Measurements from ENCODE around the gene LGALS8. TPM values are rescaled to one million over a fixed set of nuclear protein-coding genes. Genes with fewer than 3 reads are reported as not detected.

The LGALS8 gene
- total and polyA plus RNA-seq, 2 of the 4 experiments (the other 2 are of a cell fraction), result 41.3 to 57.7 TPM

DNA sequence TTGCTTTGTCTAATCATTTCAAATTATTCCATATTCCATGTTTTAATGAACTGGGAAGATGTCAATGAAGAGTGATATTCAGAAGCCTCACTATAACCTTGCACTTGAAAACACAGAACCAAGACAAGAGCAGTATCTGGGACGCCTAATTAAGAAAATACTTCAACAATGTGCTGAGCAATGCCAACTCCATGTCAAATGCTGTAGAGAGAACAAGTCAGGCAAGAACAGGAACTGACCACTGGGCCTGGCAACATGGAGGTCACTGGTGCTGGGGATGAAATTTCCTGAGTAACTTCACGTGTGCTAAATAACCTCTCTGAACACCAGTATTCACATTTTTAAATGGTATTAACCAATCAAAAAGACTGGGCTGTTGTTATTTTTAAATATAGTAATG lies 57.7 kb downstream of the LGALS8 start:
- Histone ChIP-seq H3K27me3 (ENCODE audit: control insufficient read depth, insufficient read depth, low read length) (no peaks in the 10 kb centered on the region), H3K14ac (replicated peaks; ENCODE audit: low read depth, low read length) (no peak overlapping the region), H3K4me3 (ENCODE audit: insufficient read depth, low read depth, low read length) (no peak overlapping the region), H3K9ac (ENCODE audit: low read depth, low read length) (no peak overlapping the region), H3K4me1 (ENCODE audit: control insufficient read depth, insufficient read depth, low read length) (no peaks in the 10 kb centered on the region), H3K27ac (ENCODE audit: insufficient read depth, low read length) (no peak overlapping the region), H2AK9ac (replicated peaks; ENCODE audit: low read depth, low read length, poor library complexity) (no peak overlapping the region), H3K4me2 (ENCODE audit: low read depth, low read length) (no peak overlapping the region), H3K9me1 (ENCODE audit: insufficient read depth, low read length) (no peaks in the 10 kb centered on the region), H4K91ac (ENCODE audit: insufficient read depth, low read depth, low read length) (no peak overlapping the region), H3K18ac (ENCODE audit: low read depth, low read length) (no peak overlapping the region), H2BK20ac (ENCODE audit: low read depth, low read length) (no peak overlapping the region), H2AK5ac (ENCODE audit: low read depth, low read length) (no peak overlapping the region), H4K5ac (ENCODE audit: low read depth, low read length) (no peak overlapping the region), H3K4ac (ENCODE audit: low read depth, low read length) (no peak overlapping the region), H3K79me1 (ENCODE audit: low read depth in 1 of 2, low read length in 2 of 2) (no peaks in the 10 kb centered on the region; a peak in 1 of 4 replicates), H2AFZ (replicated peaks; ENCODE audit: low read length, poor library complexity) (no peak overlapping the region), H2BK5ac (ENCODE audit: low read depth, low read length, poor library complexity, severe bottlenecking) (no peak overlapping the region), H3K23ac (ENCODE audit: low read depth, low read length) (no peak overlapping the region), H4K20me1 (ENCODE audit: insufficient read depth, low read length) (no peaks in the 10 kb centered on the region), H2BK120ac (ENCODE audit: low read depth, low read length) (no peak overlapping the region), H3K9me3 (ENCODE audit: control insufficient read depth, insufficient read depth, low read length) (no peaks in the 10 kb centered on the region), H3K56ac (ENCODE audit: extremely low read depth, insufficient read depth, low read length) (no peak overlapping the region), H4K8ac (ENCODE audit: low read depth in 2 of 2, low read length in 2 of 2) (no peak overlapping the region), H3K36me3 (ENCODE audit: control insufficient read depth, insufficient read depth, low read length) (peaks cover 18% of the 10 kb centered on the region), H2BK15ac (ENCODE audit: low read depth, low read length) (no peak overlapping the region)
- POLR2A ChIA-PET (ENCODE audit: unreplicated experiment), result interaction anchor here (0.6 kb wide), 1 partner anchor 213 kb away, joined by 5 read pairs; no protein-coding TSS in a partner anchor
- dilution Hi-C loops (cut with HindIII; ENCODE audit: low sequenced_read_pairs, unreplicated experiment) (no loop called here), intact Hi-C loops (cut with micrococcal nuclease) (no loop called here), in situ Hi-C loops (cut with MboI; ENCODE audit: low sequenced_read_pairs) (no loop called here)
- ATAC-seq (ENCODE audit: low read depth) (no peak), DNase-seq (no peak)
- no CpG with 5 or more reads among the region's 2 CpGs for WGBS, 2 experiments (ENCODE audit: extremely low coverage in 2 of 2, insufficient read length in 1 of 2)
- no TSS peak for BruUV-seq (replicated peaks)
- CTCF ChIA-PET, result no interaction called here
- TF ChIP-seq SMC3 (IDR thresholded peaks at IDR 0.05; ENCODE audit: low read depth, low read length) (no peak), MAZ (IDR thresholded peaks at IDR 0.05; ENCODE audit: borderline replicate concordance, low read depth, low read length) (no peak), CEBPB (IDR thresholded peaks at IDR 0.05; ENCODE audit: low read depth, low read length) (no peak), POLR2A (IDR thresholded peaks at IDR 0.05; ENCODE audit: low read depth, low read length) (no peak), BHLHE40 (IDR thresholded peaks at IDR 0.05; ENCODE audit: low read depth, low read length) (no peak), RCOR1 (IDR thresholded peaks at IDR 0.05; ENCODE audit: insufficient replicate concordance, low read length) (no peak), RAD21 (IDR thresholded peaks at IDR 0.05; ENCODE audit: low read length) (no peak), RFX5 (IDR thresholded peaks at IDR 0.05; ENCODE audit: low read depth, low read length) (no peak), CHD1 (IDR thresholded peaks at IDR 0.05; ENCODE audit: low read depth, low read length) (no peak), NFE2L2 (IDR thresholded peaks at IDR 0.05; ENCODE audit: low read depth, low read length) (no peak), USF2 (IDR thresholded peaks at IDR 0.05; ENCODE audit: low read depth, low read length) (no peak), FOS (IDR thresholded peaks at IDR 0.05; ENCODE audit: low read depth, low read length) (no peak), MXI1 (IDR thresholded peaks at IDR 0.05; ENCODE audit: borderline replicate concordance, low read depth, low read length) (no peak), MAFK (IDR thresholded peaks at IDR 0.05; ENCODE audit: low read depth, low read length) (no peak)
- TF ChIP-seq, protein P1, sequence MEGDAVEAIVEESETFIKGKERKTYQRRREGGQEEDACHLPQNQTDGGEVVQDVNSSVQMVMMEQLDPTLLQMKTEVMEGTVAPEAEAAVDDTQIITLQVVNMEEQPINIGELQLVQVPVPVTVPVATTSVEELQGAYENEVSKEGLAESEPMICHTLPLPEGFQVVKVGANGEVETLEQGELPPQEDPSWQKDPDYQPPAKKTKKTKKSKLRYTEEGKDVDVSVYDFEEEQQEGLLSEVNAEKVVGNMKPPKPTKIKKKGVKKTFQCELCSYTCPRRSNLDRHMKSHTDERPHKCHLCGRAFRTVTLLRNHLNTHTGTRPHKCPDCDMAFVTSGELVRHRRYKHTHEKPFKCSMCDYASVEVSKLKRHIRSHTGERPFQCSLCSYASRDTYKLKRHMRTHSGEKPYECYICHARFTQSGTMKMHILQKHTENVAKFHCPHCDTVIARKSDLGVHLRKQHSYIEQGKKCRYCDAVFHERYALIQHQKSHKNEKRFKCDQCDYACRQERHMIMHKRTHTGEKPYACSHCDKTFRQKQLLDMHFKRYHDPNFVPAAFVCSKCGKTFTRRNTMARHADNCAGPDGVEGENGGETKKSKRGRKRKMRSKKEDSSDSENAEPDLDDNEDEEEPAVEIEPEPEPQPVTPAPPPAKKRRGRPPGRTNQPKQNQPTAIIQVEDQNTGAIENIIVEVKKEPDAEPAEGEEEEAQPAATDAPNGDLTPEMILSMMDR (conservative IDR thresholded peaks at IDR 0.05; ENCODE audit: low read depth, low read length), result no peak
- TF ChIP-seq, protein P2, sequence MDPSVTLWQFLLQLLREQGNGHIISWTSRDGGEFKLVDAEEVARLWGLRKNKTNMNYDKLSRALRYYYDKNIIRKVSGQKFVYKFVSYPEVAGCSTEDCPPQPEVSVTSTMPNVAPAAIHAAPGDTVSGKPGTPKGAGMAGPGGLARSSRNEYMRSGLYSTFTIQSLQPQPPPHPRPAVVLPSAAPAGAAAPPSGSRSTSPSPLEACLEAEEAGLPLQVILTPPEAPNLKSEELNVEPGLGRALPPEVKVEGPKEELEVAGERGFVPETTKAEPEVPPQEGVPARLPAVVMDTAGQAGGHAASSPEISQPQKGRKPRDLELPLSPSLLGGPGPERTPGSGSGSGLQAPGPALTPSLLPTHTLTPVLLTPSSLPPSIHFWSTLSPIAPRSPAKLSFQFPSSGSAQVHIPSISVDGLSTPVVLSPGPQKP (IDR thresholded peaks at IDR 0.05; ENCODE audit: borderline replicate concordance, low read depth, low read length), result no peak

Measured in IMR-90 (cell line).